Activated naive CD4-positive, alpha-beta T cell treated with anti-CD3 and anti-CD28 coated beads, Interleukin-2, amount 10 ng/mL, durations not matched to agents 7 days and 5 days (primary cell): Measurements from ENCODE around the gene PNPLA6.
"Not testable (repeated sequence)": the region's sequence is repeated elsewhere in the genome, so short reads cannot be mapped to it uniquely, and the experiment has no call there.

Experiments used
- CTCF ChIA-PET: fragments of 350-600 bp; sonication (Branson Sonifier 250); formaldehyde crosslinking; loops from one replicate; lab custom pipeline; 2021; ENCODE audit warnings: antibody characterized with exemption; lab: Charles Lee
- DNase-seq: peaks from one replicate; pipeline ENCODE4 v3.0.0-alpha.2; 2020
- H3K27ac Mint-ChIP-seq: one replicate; pipeline ENCODE4 v1.8.0; 2021; ENCODE audit warnings: mild to moderate bottlenecking, moderate library complexity, mixed read lengths
- H3K27me3 Mint-ChIP-seq: one replicate; pipeline ENCODE4 v1.8.0; 2021; ENCODE audit warnings: mild to moderate bottlenecking, mixed read lengths
- H3K36me3 Mint-ChIP-seq: one replicate; pipeline ENCODE4 v1.8.0; 2021; ENCODE audit warnings: mixed read lengths
- H3K4me1 Mint-ChIP-seq: one replicate; pipeline ENCODE4 v1.8.0; 2021; ENCODE audit warnings: mixed read lengths
- H3K4me3 Mint-ChIP-seq: one replicate; pipeline ENCODE4 v1.8.0; 2021; ENCODE audit warnings: mild to moderate bottlenecking, moderate library complexity, mixed read lengths
- H3K9me3 Mint-ChIP-seq: one replicate; pipeline ENCODE4 v1.8.0; 2021; ENCODE audit warnings: mixed read lengths

Gene PNPLA6

GRCh38 chr19:7533281-7533885 lies 2.1 kb upstream of the PNPLA6 start:
- Mint-ChIP-seq H3K27ac (peak overlapping the region; percentile 75), H3K9me3 (no peaks in the 10 kb centered on the region), H3K36me3 (peaks cover 10% of the 10 kb centered on the region), H3K4me3 (peak overlapping the region; percentile 94), H3K4me1 (peaks cover 25% of the 10 kb centered on the region), H3K27me3 (no peaks in the 10 kb centered on the region)
- no peak for DNase-seq
- CTCF ChIA-PET, result no interaction called here

- no peaks in the 10 kb centered on the region for H3K27me3 Mint-ChIP-seq
- peaks cover 25% of the 10 kb centered on the region for H3K4me1 Mint-ChIP-seq
- H3K27ac Mint-ChIP-seq, result peak overlapping the region; percentile 87
- CTCF ChIA-PET, result no interaction called here
- H3K4me3 Mint-ChIP-seq, result peak overlapping the region; percentile 94
- peak; percentile 90 for DNase-seq
- H3K36me3 Mint-ChIP-seq, result peaks cover 16% of the 10 kb centered on the region
- no peaks in the 10 kb centered on the region for H3K9me3 Mint-ChIP-seq
Observed at GRCh38 chr19:7533925-7534480, 1.5 kb upstream of the PNPLA6 start.

GRCh38 chr19:7534531-7535046 lies 928 bp upstream of the PNPLA6 start:
- peaks cover 16% of the 10 kb centered on the region for H3K36me3 Mint-ChIP-seq
- CTCF ChIA-PET, result interaction anchor here (1.2 kb wide), 1 partner anchor 11 kb away, joined by 3 read pairs; no protein-coding TSS in a partner anchor
- H3K27ac Mint-ChIP-seq, result peak overlapping the region; percentile 87

GRCh38 chr19:7535998-7536695 lies 630 bp downstream of the PNPLA6 start:
- CTCF ChIA-PET, result interaction anchor here (1.2 kb wide), 1 partner anchor 13 kb away, joined by 3 read pairs; no protein-coding TSS in a partner anchor
- peak overlapping the region; percentile 94 for H3K4me3 Mint-ChIP-seq
- H3K4me1 Mint-ChIP-seq, result peaks cover 25% of the 10 kb centered on the region
- no peak for DNase-seq
- no peaks in the 10 kb centered on the region for H3K9me3 Mint-ChIP-seq
- H3K27ac Mint-ChIP-seq, result peak overlapping the region; percentile 77
- peaks cover 23% of the 10 kb centered on the region for H3K36me3 Mint-ChIP-seq
- H3K27me3 Mint-ChIP-seq, result no peaks in the 10 kb centered on the region

More at GRCh38 chr19:7534531-7535046, 928 bp upstream of the PNPLA6 start:
- H3K27me3 Mint-ChIP-seq, result no peaks in the 10 kb centered on the region
- H3K4me3 Mint-ChIP-seq, result peak overlapping the region; percentile 94
- H3K4me1 Mint-ChIP-seq, result peaks cover 25% of the 10 kb centered on the region
- DNase-seq, result no peak
- no peaks in the 10 kb centered on the region for H3K9me3 Mint-ChIP-seq

GRCh38 chr19:7538990-7539389 lies 3.5 kb downstream of the PNPLA6 start:
- H3K27ac Mint-ChIP-seq, CTCF ChIA-PET: not testable (repeated sequence)
- H3K36me3 Mint-ChIP-seq, result peaks cover 39% of the 10 kb centered on the region

GRCh38 chr19:7539827-7540425 lies 4.4 kb downstream of the PNPLA6 start:
- Mint-ChIP-seq H3K36me3 (peaks cover 39% of the 10 kb centered on the region), H3K4me3 (no peak overlapping the region), H3K4me1 (peaks cover 31% of the 10 kb centered on the region), H3K27ac (no peak overlapping the region), H3K9me3 (no peaks in the 10 kb centered on the region), H3K27me3 (no peaks in the 10 kb centered on the region)
- CTCF ChIA-PET, result interaction anchor here (1.1 kb wide), 1 partner anchor 186 kb away, joined by 3 read pairs; no protein-coding TSS in a partner anchor
- DNase-seq, result no peak

More at GRCh38 chr19:7538990-7539389, 3.5 kb downstream of the PNPLA6 start:
- H3K4me1 Mint-ChIP-seq, result peaks cover 27% of the 10 kb centered on the region
- not testable (repeated sequence) for H3K27me3 Mint-ChIP-seq, H3K4me3 Mint-ChIP-seq, H3K9me3 Mint-ChIP-seq, DNase-seq

GRCh38 chr19:7540761-7541474 lies 5.4 kb downstream of the PNPLA6 start:
- H3K4me1 Mint-ChIP-seq, result peaks cover 38% of the 10 kb centered on the region
- H3K27me3 Mint-ChIP-seq, result no peaks in the 10 kb centered on the region
- no peak for DNase-seq
- H3K36me3 Mint-ChIP-seq, result peaks cover 40% of the 10 kb centered on the region
- no peak overlapping the region for H3K27ac Mint-ChIP-seq
- H3K4me3 Mint-ChIP-seq, result no peak overlapping the region
- CTCF ChIA-PET, result interaction anchor here (1.1 to 1.7 kb wide), 2 partner anchors 28 to 187 kb away, joined by 3 to 4 read pairs; no protein-coding TSS in a partner anchor
- H3K9me3 Mint-ChIP-seq, result no peaks in the 10 kb centered on the region

GRCh38 chr19:7541475-7541824 lies 5.9 kb downstream of the PNPLA6 start:
- H3K4me3 Mint-ChIP-seq, result no peak overlapping the region
- no peak overlapping the region for H3K27ac Mint-ChIP-seq
- DNase-seq, result no peak
- peaks cover 39% of the 10 kb centered on the region for H3K36me3 Mint-ChIP-seq
- CTCF ChIA-PET, result interaction anchor here (1.7 kb wide), 1 partner anchor 27 kb away, joined by 4 read pairs; no protein-coding TSS in a partner anchor
- no peaks in the 10 kb centered on the region for H3K9me3 Mint-ChIP-seq
- peaks cover 37% of the 10 kb centered on the region for H3K4me1 Mint-ChIP-seq
- H3K27me3 Mint-ChIP-seq, result no peaks in the 10 kb centered on the region

- Mint-ChIP-seq H3K9me3 (no peaks in the 10 kb centered on the region), H3K27me3 (no peaks in the 10 kb centered on the region), H3K36me3 (peaks cover 36% of the 10 kb centered on the region), H3K27ac (no peak overlapping the region), H3K4me1 (peaks cover 33% of the 10 kb centered on the region), H3K4me3 (no peak overlapping the region)
- CTCF ChIA-PET, result interaction anchor here (1.7 kb wide), 1 partner anchor 27 kb away, joined by 4 read pairs; no protein-coding TSS in a partner anchor
- DNase-seq, result no peak
Observed at GRCh38 chr19:7541828-7542443, 6.4 kb downstream of the PNPLA6 start.

GRCh38 chr19:7542556-7543348 lies 7.2 kb downstream of the PNPLA6 start:
- no peaks in the 10 kb centered on the region for H3K27me3 Mint-ChIP-seq
- CTCF ChIA-PET, result no interaction called here
- H3K36me3 Mint-ChIP-seq, result peaks cover 37% of the 10 kb centered on the region
- H3K27ac Mint-ChIP-seq, result peak overlapping the region; percentile 70
- no peaks in the 10 kb centered on the region for H3K9me3 Mint-ChIP-seq
- peaks cover 30% of the 10 kb centered on the region for H3K4me1 Mint-ChIP-seq
- no peak overlapping the region for H3K4me3 Mint-ChIP-seq
- no peak for DNase-seq

GRCh38 chr19:7544626-7545025 lies 9.1 kb downstream of the PNPLA6 start:
- Mint-ChIP-seq H3K4me1 (peaks cover 30% of the 10 kb centered on the region), H3K4me3 (no peak overlapping the region), H3K9me3 (no peaks in the 10 kb centered on the region), H3K36me3 (peaks cover 32% of the 10 kb centered on the region), H3K27me3 (no peaks in the 10 kb centered on the region), H3K27ac (peak overlapping the region; percentile 80)
- no peak for DNase-seq
- CTCF ChIA-PET, result interaction anchor here (0.6 to 1.4 kb wide), 2 partner anchors 24 to 190 kb away, joined by 3 read pairs; no protein-coding TSS in a partner anchor

GRCh38 chr19:7545300-7545699 lies 9.8 kb downstream of the PNPLA6 start:
- H3K4me1 Mint-ChIP-seq, result peaks cover 32% of the 10 kb centered on the region
- H3K36me3 Mint-ChIP-seq, result peaks cover 32% of the 10 kb centered on the region
- no peak for DNase-seq
- H3K27ac Mint-ChIP-seq, result peak overlapping the region; percentile 45
- no peaks in the 10 kb centered on the region for H3K9me3 Mint-ChIP-seq
- CTCF ChIA-PET, result interaction anchor here (1.0 to 1.4 kb wide), 2 partner anchors 23 kb away, joined by 3 read pairs; no protein-coding TSS in a partner anchor
- no peak overlapping the region for H3K4me3 Mint-ChIP-seq
- H3K27me3 Mint-ChIP-seq, result no peaks in the 10 kb centered on the region
